ENCODE results near the gene CASKIN1. TPM values are rescaled to one million over a fixed set of nuclear protein-coding genes. Genes with fewer than 3 reads are reported as not detected.

The CASKIN1 gene
- total and polyA plus RNA-seq, 4 experiments from 2014 or later = not detected

DNA sequence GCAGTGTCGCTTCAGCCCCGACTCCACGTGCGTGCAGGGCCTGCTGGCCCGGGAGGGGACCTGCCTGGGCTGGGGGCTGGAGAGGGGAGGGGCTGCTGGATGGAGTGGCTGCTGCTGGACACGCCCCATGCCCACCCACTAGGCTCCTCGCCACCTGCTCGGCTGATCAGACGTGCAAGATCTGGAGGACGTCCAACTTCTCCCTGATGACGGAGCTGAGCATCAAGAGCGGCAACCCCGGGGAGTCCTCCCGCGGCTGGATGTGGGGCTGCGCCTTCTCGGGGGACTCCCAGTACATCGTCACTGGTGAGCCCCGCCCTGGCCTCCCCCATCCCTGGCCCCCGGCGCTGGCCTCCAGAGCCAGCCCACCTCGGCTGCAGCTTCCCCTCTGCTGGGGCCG, 11.9 kb upstream of the CASKIN1 start:
- intact Hi-C loops (cut with micrococcal nuclease) = loop anchor here (5.0 kb wide), 1 partner anchor 236 kb away; the partner anchor contains the start of gene TBL3
- Histone ChIP-seq H3K9me3 (ENCODE audit: control insufficient read depth in 1 of 2, low read length in 2 of 2) (no peaks in the 10 kb centered on the region), H3K36me3 (ENCODE audit: insufficient read depth, low read length) (peaks cover 19% of the 10 kb centered on the region), H3K4me1 (ENCODE audit: insufficient read depth, low read length) (peaks cover 40% of the 10 kb centered on the region), H3K27ac (ENCODE audit: low read depth, low read length) (no peak overlapping the region), H3K4me3 (ENCODE audit: low read length in 2 of 2) (no peak overlapping the region), H3K27me3 (ENCODE audit: insufficient read depth, low read length) (no peaks in the 10 kb centered on the region)
- Mint-ChIP-seq H3K36me3 (peaks cover 6 to 25% of the 10 kb centered on the region in 2 donors), H3K27ac (no peak overlapping the region), H3K4me1 (peaks cover 15 to 46% (median 29%) of the 10 kb centered on the region in 4 donors), H3K27me3 (no peaks in the 10 kb centered on the region), H3K9me3 (no peaks in the 10 kb centered on the region), H3K4me3 (no peak overlapping the region)
- peak in 1 of 5 donors; percentile 31 for DNase-seq
- CTCF ChIA-PET (ENCODE audit: partially characterized antibody) = no interaction called here
- POLR2A ChIA-PET (ENCODE audit: partially characterized antibody) = interaction anchor here (0.7 to 1.7 kb wide), 3 partner anchors 44 to 324 kb away, joined by 3 to 4 read pairs (median 4); partner anchors contain the start of genes ECI1 and TRAF7

DNA sequence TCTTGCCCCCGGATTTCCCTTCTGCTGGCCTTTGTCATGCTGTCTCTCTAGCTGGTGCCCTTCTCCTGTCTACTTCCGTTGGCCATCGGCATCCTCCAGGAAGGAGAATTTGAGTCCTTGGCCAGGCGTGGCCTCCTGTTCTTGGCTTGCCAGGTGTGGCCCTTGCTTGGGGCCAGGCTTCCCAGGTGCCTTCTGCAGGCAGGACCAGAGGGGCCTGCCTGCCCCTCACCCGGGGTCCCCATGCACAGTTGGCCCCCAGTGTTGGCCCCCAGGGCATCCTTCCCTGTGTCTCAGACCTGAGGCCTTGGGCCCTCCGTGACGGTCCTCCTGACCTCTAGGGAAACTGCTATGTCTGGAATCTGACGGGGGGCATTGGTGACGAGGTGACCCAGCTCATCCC, 11.5 kb upstream of the CASKIN1 start:
- Mint-ChIP-seq H3K4me1 (peaks cover 13 to 42% (median 26%) of the 10 kb centered on the region in 4 donors), H3K9me3 (no peaks in the 10 kb centered on the region), H3K27me3 (no peaks in the 10 kb centered on the region), H3K4me3 (peak overlapping the region; percentile 28 to 69 (median 60)), H3K27ac (peak overlapping the region in 4 of 7 donors; percentile 42 to 74 (median 69)), H3K36me3 (peaks cover 6 to 23% of the 10 kb centered on the region in 2 donors)
- Histone ChIP-seq H3K9me3 (ENCODE audit: control insufficient read depth in 1 of 2, low read length in 2 of 2) (no peaks in the 10 kb centered on the region), H3K4me3 (ENCODE audit: low read length in 2 of 2) (no peak overlapping the region), H3K36me3 (ENCODE audit: insufficient read depth, low read length) (peaks cover 19% of the 10 kb centered on the region), H3K27me3 (ENCODE audit: insufficient read depth, low read length) (no peaks in the 10 kb centered on the region), H3K27ac (ENCODE audit: low read depth, low read length) (no peak overlapping the region), H3K4me1 (ENCODE audit: insufficient read depth, low read length) (peaks cover 36% of the 10 kb centered on the region)
- CTCF ChIA-PET (ENCODE audit: partially characterized antibody) = no interaction called here
- no peak for DNase-seq
- POLR2A ChIA-PET (ENCODE audit: partially characterized antibody) = interaction anchor here (0.7 to 1.7 kb wide), 3 partner anchors 44 to 325 kb away, joined by 3 to 4 read pairs (median 4); partner anchors contain the start of genes ECI1 and TRAF7
- intact Hi-C loops (cut with micrococcal nuclease) = loop anchor here (5.0 kb wide), 1 partner anchor 236 kb away; the partner anchor contains the start of gene TBL3

DNA sequence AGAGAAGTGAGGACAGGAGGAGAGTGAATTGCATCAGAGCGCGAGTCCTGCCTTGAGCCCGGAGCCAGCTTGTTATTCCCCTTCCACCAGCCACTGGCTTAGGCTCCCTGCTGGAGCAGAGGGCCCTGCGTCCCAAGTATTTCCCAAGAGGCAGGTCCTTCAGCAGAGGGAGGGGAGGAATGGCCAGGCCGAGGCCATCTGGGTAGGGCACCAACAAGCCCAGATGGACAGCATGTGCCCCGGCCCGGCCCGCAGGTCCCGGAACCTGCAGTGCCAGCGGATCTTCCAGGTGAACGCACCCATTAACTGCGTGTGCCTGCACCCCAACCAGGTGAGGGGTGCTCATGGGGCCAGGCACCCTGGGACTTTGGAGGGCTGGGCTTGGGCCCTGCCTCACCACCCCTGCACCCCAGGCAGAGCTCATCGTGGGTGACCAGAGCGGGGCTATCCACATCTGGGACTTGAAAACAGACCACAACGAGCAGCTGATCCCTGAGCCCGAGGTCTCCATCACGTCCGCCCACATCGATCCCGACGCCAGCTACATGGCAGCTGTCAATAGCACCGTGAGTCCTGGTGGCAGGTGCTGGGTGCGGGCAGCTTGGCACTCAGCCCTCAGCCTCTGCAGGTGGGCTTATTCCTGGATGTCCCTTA, 10.5 kb upstream of the CASKIN1 start:
- intact Hi-C loops (cut with micrococcal nuclease) = loop anchor here (5.0 kb wide), 1 partner anchor 235 kb away; the partner anchor contains the start of gene TBL3
- peak in 1 of 5 donors; percentile 49 for DNase-seq
- H3K27ac Mint-ChIP-seq = peak overlapping the region in 3 of 7 donors; percentile 6 to 72 (median 25)
- no peaks in the 10 kb centered on the region for H3K9me3 Mint-ChIP-seq
- Histone ChIP-seq H3K27me3 (ENCODE audit: insufficient read depth, low read length) (no peaks in the 10 kb centered on the region), H3K4me1 (ENCODE audit: insufficient read depth, low read length) (peaks cover 26% of the 10 kb centered on the region), H3K36me3 (ENCODE audit: insufficient read depth, low read length) (peaks cover 12% of the 10 kb centered on the region), H3K9me3 (ENCODE audit: control insufficient read depth in 1 of 2, low read length in 2 of 2) (no peaks in the 10 kb centered on the region), H3K27ac (ENCODE audit: low read depth, low read length) (peak overlapping the region; percentile 90), H3K4me3 (ENCODE audit: low read length in 2 of 2) (no peak overlapping the region)
- no peaks in the 10 kb centered on the region for H3K27me3 Mint-ChIP-seq
- H3K4me3 Mint-ChIP-seq = peak overlapping the region in 6 of 8 donors; percentile 27 to 84 (median 72)
- H3K36me3 Mint-ChIP-seq = peaks cover 6 to 22% of the 10 kb centered on the region in 2 donors
- POLR2A ChIA-PET (ENCODE audit: partially characterized antibody) = interaction anchor here (0.6 to 5.3 kb wide), 9 partner anchors 8 to 476 kb away, joined by 3 to 48 read pairs (median 7); partner anchors contain the start of genes CASKIN1, E4F1, ECI1 and KCTD5
- CTCF ChIA-PET (ENCODE audit: partially characterized antibody) = interaction anchor here (0.9 to 1.4 kb wide), 3 partner anchors 8 to 66 kb away, joined by 3 to 4 read pairs (median 3); partner anchors contain the start of genes ECI1 and PGP
- H3K4me1 Mint-ChIP-seq = peaks cover 12 to 33% (median 20%) of the 10 kb centered on the region in 4 donors

DNA sequence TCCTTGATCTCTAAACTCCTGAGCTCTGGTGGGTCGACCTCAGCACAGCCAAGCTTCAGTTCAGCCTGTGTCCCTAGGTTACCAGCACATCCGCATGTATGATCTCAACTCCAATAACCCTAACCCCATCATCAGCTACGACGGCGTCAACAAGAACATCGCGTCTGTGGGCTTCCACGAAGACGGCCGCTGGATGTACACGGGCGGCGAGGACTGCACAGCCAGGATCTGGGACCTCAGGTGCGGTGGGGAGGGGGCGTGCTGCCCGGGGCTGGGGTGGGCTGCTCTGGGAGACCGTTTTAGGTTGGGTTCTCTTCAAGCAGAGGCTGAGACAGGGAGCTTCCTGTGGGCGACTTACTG, 10.0 kb upstream of the CASKIN1 start:
- peaks cover 26% of the 10 kb centered on the region for H3K4me1 ChIP-seq (ENCODE audit: insufficient read depth, low read length)
- ChIA-PET POLR2A (ENCODE audit: partially characterized antibody) (interaction anchor here (0.6 to 5.3 kb wide), 15 partner anchors 9 to 476 kb away, joined by 3 to 48 read pairs (median 4); partner anchors contain the start of genes AMDHD2, CASKIN1, E4F1 and ECI1), CTCF (ENCODE audit: partially characterized antibody) (interaction anchor here (0.9 to 1.4 kb wide), 3 partner anchors 9 to 66 kb away, joined by 3 to 4 read pairs (median 3); partner anchors contain the start of genes ECI1 and PGP)
- intact Hi-C loops (cut with micrococcal nuclease) = loop anchor here (5.0 kb wide), 1 partner anchor 234 kb away; the partner anchor contains the start of gene TBL3
- no peaks in the 10 kb centered on the region for H3K27me3 Mint-ChIP-seq
- H3K4me1 Mint-ChIP-seq = peaks cover 12 to 29% (median 18%) of the 10 kb centered on the region in 4 donors
- H3K36me3 ChIP-seq (ENCODE audit: insufficient read depth, low read length) = peaks cover 11% of the 10 kb centered on the region
- peak overlapping the region in 1 of 2 donors; percentile 89 for H3K4me3 ChIP-seq (ENCODE audit: low read length in 2 of 2)
- peak overlapping the region; percentile 90 for H3K27ac ChIP-seq (ENCODE audit: low read depth, low read length)
- H3K27ac Mint-ChIP-seq = peak overlapping the region in 6 of 7 donors; percentile 24 to 89 (median 76)
- peak overlapping the region; percentile 42 to 87 (median 74) for H3K4me3 Mint-ChIP-seq
- H3K9me3 Mint-ChIP-seq = no peaks in the 10 kb centered on the region
- peaks cover 6 to 19% of the 10 kb centered on the region in 2 donors for H3K36me3 Mint-ChIP-seq
- DNase-seq = peak in 1 of 5 donors; percentile 42
- no peaks in the 10 kb centered on the region for H3K9me3 ChIP-seq (ENCODE audit: control insufficient read depth in 1 of 2, low read length in 2 of 2)
- H3K27me3 ChIP-seq (ENCODE audit: insufficient read depth, low read length) = no peaks in the 10 kb centered on the region

DNA sequence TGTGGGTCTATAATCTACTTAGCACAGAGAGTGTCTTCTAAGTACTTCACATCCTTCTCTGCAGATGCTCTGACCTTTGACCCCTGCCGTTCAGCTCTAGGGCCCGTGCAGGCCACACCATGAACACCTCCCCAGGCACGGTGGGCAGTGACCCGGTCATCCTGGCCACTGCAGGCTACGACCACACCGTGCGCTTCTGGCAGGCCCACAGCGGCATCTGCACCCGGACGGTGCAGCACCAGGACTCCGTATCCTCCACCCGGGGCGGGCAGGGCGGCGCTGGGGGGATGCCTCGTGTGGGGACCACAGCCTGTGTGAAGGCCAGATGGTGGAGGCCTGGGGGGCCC, 9.5 kb upstream of the CASKIN1 start:
- peak overlapping the region; percentile 47 to 89 for H3K4me3 ChIP-seq (ENCODE audit: low read length in 2 of 2)
- peaks cover 26% of the 10 kb centered on the region for H3K4me1 ChIP-seq (ENCODE audit: insufficient read depth, low read length)
- H3K9me3 Mint-ChIP-seq = no peaks in the 10 kb centered on the region
- H3K9me3 ChIP-seq (ENCODE audit: control insufficient read depth in 1 of 2, low read length in 2 of 2) = no peaks in the 10 kb centered on the region
- peaks cover 11% of the 10 kb centered on the region for H3K36me3 ChIP-seq (ENCODE audit: insufficient read depth, low read length)
- H3K4me1 Mint-ChIP-seq = peaks cover 12 to 29% (median 18%) of the 10 kb centered on the region in 4 donors
- peak overlapping the region; percentile 90 for H3K27ac ChIP-seq (ENCODE audit: low read depth, low read length)
- H3K27me3 ChIP-seq (ENCODE audit: insufficient read depth, low read length) = no peaks in the 10 kb centered on the region
- no peak for DNase-seq
- H3K27ac Mint-ChIP-seq = peak overlapping the region; percentile 59 to 89 (median 78)
- H3K4me3 Mint-ChIP-seq = peak overlapping the region; percentile 71 to 87 (median 76)
- H3K36me3 Mint-ChIP-seq = peaks cover 6 to 19% of the 10 kb centered on the region in 2 donors
- no peaks in the 10 kb centered on the region for H3K27me3 Mint-ChIP-seq
- ChIA-PET POLR2A (ENCODE audit: partially characterized antibody) (interaction anchor here (0.6 to 5.3 kb wide), 20 partner anchors 9 to 477 kb away, joined by 3 to 48 read pairs (median 4); partner anchors contain the start of genes AMDHD2, ATP6V0C, CASKIN1 and E4F1), CTCF (ENCODE audit: partially characterized antibody) (interaction anchor here (1.1 to 1.4 kb wide), 2 partner anchors 9 to 45 kb away, joined by 3 to 4 read pairs; partner anchors contain the start of genes ECI1 and PGP)
- intact Hi-C loops (cut with micrococcal nuclease) = loop anchor here (1.0 to 5.0 kb wide), 5 partner anchors 9 to 234 kb away; partner anchors contain the start of genes E4F1, RNPS1, TBL3 and TRAF7

DNA sequence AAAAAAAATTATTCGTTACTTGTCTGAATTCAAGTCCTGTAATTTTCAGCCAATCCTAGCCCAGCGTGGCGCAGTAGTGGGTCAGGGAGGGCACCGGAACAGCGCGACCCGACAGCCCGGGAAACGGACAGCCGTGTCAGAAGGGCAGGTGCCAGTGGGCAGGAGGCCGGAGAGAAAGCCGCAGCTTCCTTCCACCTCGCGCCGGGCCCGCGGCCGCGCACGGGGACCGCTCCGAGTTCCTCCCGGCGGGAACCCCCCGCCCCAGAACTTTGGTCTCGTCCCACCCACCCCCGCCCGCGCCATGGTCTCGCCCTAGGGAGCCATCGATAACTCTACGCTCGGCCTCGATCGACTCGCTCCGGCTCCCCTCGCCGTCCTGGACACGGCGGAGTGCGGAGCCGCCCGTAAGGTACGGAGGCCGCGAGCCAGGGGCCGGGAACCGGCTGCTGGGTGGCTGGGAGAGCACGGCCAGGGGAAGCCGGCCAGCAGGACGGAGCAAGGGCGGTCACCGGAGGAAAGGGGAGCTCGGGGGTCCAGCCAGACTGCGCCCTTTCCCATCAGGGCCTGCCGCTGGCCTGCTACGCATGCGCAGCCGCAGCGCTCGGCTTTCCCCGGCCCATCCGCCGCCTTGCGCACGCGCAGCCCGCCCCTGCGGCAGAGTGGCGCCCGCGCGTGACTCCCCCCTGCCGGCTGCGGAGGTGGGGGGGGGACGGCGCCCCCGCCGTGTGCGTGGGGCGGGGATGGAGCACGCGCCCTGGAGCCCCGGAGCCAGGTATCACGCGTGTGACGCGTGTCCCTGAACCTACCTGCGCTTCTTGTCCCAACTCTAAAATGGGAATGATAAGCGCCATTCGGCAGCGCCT, 8.9 kb upstream of the CASKIN1 start, which contains the start of gene MLST8:
MLST8 (plus strand) TSS at position 351 of the 863 bp plus-strand sequence. CDS start 632 bp downstream, outside the sequence.
- intact Hi-C loops (cut with micrococcal nuclease) = loop anchor here (1.0 to 5.0 kb wide), 5 partner anchors 10 to 233 kb away; partner anchors contain the start of genes E4F1, RNPS1, TBL3 and TRAF7
- Histone ChIP-seq H3K27ac (ENCODE audit: low read depth, low read length) (peak within 1 kb of the TSS; percentile 90), H3K36me3 (ENCODE audit: insufficient read depth, low read length) (peaks cover 11% of the 10 kb centered on the region), H3K27me3 (ENCODE audit: insufficient read depth, low read length) (no peaks in the 10 kb centered on the region), H3K4me3 (ENCODE audit: low read length in 2 of 2) (peak within 1 kb of the TSS; percentile 88 to 89), H3K9me3 (ENCODE audit: control insufficient read depth in 1 of 2, low read length in 2 of 2) (no peaks in the 10 kb centered on the region), H3K4me1 (ENCODE audit: insufficient read depth, low read length) (peaks cover 26% of the 10 kb centered on the region)
- H3K27ac Mint-ChIP-seq = peak within 1 kb of the TSS; percentile 69 to 95 (median 89)
- peaks cover 6 to 19% of the 10 kb centered on the region in 2 donors for H3K36me3 Mint-ChIP-seq
- CTCF ChIA-PET (ENCODE audit: partially characterized antibody) = interaction anchor here (0.6 to 1.4 kb wide), 2 partner anchors 10 to 670 kb away, joined by 3 read pairs; partner anchors contain the start of gene PGP
- DNase-seq = peak; percentile 87 to 99 (median 97)
- H3K4me1 Mint-ChIP-seq = peaks cover 12 to 29% (median 18%) of the 10 kb centered on the region in 4 donors
- peak within 1 kb of the TSS; percentile 79 to 88 (median 84) for H3K4me3 Mint-ChIP-seq
- peaks cover 0 to under 1% of the 10 kb centered on the region in 2 donors for H3K27me3 Mint-ChIP-seq
- H3K9me3 Mint-ChIP-seq = no peaks in the 10 kb centered on the region
- POLR2A ChIA-PET (ENCODE audit: partially characterized antibody) = interaction anchor here (1.0 to 5.3 kb wide), 19 partner anchors 10 to 327 kb away, joined by 3 to 48 read pairs (median 5); partner anchors contain the start of genes AMDHD2, ATP6V0C, CASKIN1 and E4F1
